ENCODE data around the gene RPS6KA2.
"Not testable (repeated sequence)": the region's sequence is repeated elsewhere in the genome, so short reads cannot be mapped to it uniquely, and the experiment has no call there.

RPS6KA2 gene

GRCh38 chr6:166397849-166398248 is 229.2 kb downstream of the RPS6KA2 start:
- DNase-seq: no peak
- Histone ChIP-seq H3K36me3 (no peaks in the 10 kb centered on the region), H3K9me3 (ENCODE audit: severe bottlenecking) (no peaks in the 10 kb centered on the region), H3K4me3 (ENCODE audit: low read depth, low read length) (no peak overlapping the region), H3K27me3 (ENCODE audit: insufficient read depth, low read depth, severe bottlenecking) (no peaks in the 10 kb centered on the region), H3K27ac (no peak overlapping the region)
- no peak for TF ChIP-seq CTCF (IDR thresholded peaks at IDR 0.05; ENCODE audit: low read depth, low read length)

GRCh38 chr6:166395778-166396177 is 231.3 kb downstream of the RPS6KA2 start:
- no peak overlapping the region for H3K27ac ChIP-seq
- no peaks in the 10 kb centered on the region for H3K9me3 ChIP-seq (ENCODE audit: severe bottlenecking)
- no peaks in the 10 kb centered on the region for H3K27me3 ChIP-seq (ENCODE audit: insufficient read depth, low read depth, severe bottlenecking)
- H3K36me3 ChIP-seq: no peaks in the 10 kb centered on the region
- TF ChIP-seq CTCF (IDR thresholded peaks at IDR 0.05; ENCODE audit: low read depth, low read length): no peak
- H3K4me3 ChIP-seq (ENCODE audit: low read depth, low read length): no peak overlapping the region
- DNase-seq: no peak

GRCh38 chr6:166395351-166395750 is 231.7 kb downstream of the RPS6KA2 start:
- TF ChIP-seq CTCF (IDR thresholded peaks at IDR 0.05; ENCODE audit: low read depth, low read length): no peak
- Histone ChIP-seq H3K27ac (no peak overlapping the region), H3K36me3 (no peaks in the 10 kb centered on the region), H3K27me3 (ENCODE audit: insufficient read depth, low read depth, severe bottlenecking) (no peaks in the 10 kb centered on the region), H3K4me3 (ENCODE audit: low read depth, low read length) (no peak overlapping the region), H3K9me3 (ENCODE audit: severe bottlenecking) (no peaks in the 10 kb centered on the region)
- no peak for DNase-seq

- Histone ChIP-seq H3K9me3 (ENCODE audit: severe bottlenecking) (no peaks in the 10 kb centered on the region), H3K27me3 (ENCODE audit: insufficient read depth, low read depth, severe bottlenecking) (no peaks in the 10 kb centered on the region), H3K4me3 (ENCODE audit: low read depth, low read length) (no peak overlapping the region), H3K27ac (no peak overlapping the region), H3K36me3 (no peaks in the 10 kb centered on the region)
- TF ChIP-seq CTCF (IDR thresholded peaks at IDR 0.05; ENCODE audit: low read depth, low read length): no peak
- DNase-seq: no peak
Observed at GRCh38 chr6:166394036-166394892, 232.8 kb downstream of the RPS6KA2 start.

- TF ChIP-seq CTCF (IDR thresholded peaks at IDR 0.05; ENCODE audit: low read depth, low read length): no peak
- no peaks in the 10 kb centered on the region for H3K27me3 ChIP-seq (ENCODE audit: insufficient read depth, low read depth, severe bottlenecking)
- H3K27ac ChIP-seq: no peak overlapping the region
- no peaks in the 10 kb centered on the region for H3K36me3 ChIP-seq
- H3K9me3 ChIP-seq (ENCODE audit: severe bottlenecking): no peaks in the 10 kb centered on the region
- DNase-seq: no peak
- H3K4me3 ChIP-seq (ENCODE audit: low read depth, low read length): no peak overlapping the region
Observed at GRCh38 chr6:166393535-166393823, 233.6 kb downstream of the RPS6KA2 start.

- not testable (repeated sequence) for H3K27me3 ChIP-seq (ENCODE audit: insufficient read depth, low read depth, severe bottlenecking); H3K4me3 ChIP-seq (ENCODE audit: low read depth, low read length); H3K36me3 ChIP-seq; H3K27ac ChIP-seq; DNase-seq; H3K9me3 ChIP-seq (ENCODE audit: severe bottlenecking)
Observed at GRCh38 chr6:166392755-166393534, 234.1 kb downstream of the RPS6KA2 start.
